Lung (tissue), 12 donors: Measurements from ENCODE around the gene NUCKS1. TPM values are rescaled to one million over a fixed set of nuclear protein-coding genes. Genes with fewer than 3 reads are reported as not detected.
A peak's percentile ranks its signal among the peaks of the same experiment; 100 is the strongest.

ENCODE experiments used
- ATAC-seq: fragments of 200-7000 bp; cut with Tn5 transposase; one replicate; pipeline ENCODE4 v1.9.1; 2020; ENCODE audit warnings: moderate number of reproducible peaks; ENCODE audit not compliant: insufficient read depth, low FRiP score
- DNase-seq, 3 donors: peaks; one replicate each; pipeline ENCODE4 v3.0.0-alpha.2; 2013 to 2017
- H3K27ac ChIP-seq, 2 donors: one replicate each; pipeline ENCODE4 v1.5.1; 2013; ENCODE audit warnings: mild to moderate bottlenecking in 2 of 2, moderate library complexity in 2 of 2, control low read depth in 1 of 2, inconsistent platforms in 1 of 2, low read depth in 1 of 2, low read length in 1 of 2
- H3K27me3 ChIP-seq, 3 donors: one replicate each; pipeline ENCODE4 v1.5.1; 2013; ENCODE audit warnings: low read length in 2 of 3; ENCODE audit not compliant: control insufficient read depth in 3 of 3, insufficient read depth in 3 of 3
- H3K36me3 ChIP-seq, 4 donors: one replicate each; pipeline ENCODE4 v1.5.1; 2013; ENCODE audit warnings: low read length in 4 of 4, mild to moderate bottlenecking in 1 of 4, moderate library complexity in 1 of 4; ENCODE audit not compliant: control insufficient read depth in 4 of 4, insufficient read depth in 4 of 4
- H3K4me1 ChIP-seq, 5 donors: one replicate each; pipeline ENCODE4 v1.5.1; 2013; ENCODE audit warnings: low read length in 5 of 5, mild to moderate bottlenecking in 2 of 5, moderate library complexity in 1 of 5; ENCODE audit not compliant: control insufficient read depth in 5 of 5, insufficient read depth in 5 of 5
- H3K4me3 ChIP-seq: one replicate; pipeline ENCODE4 v1.5.1; 2013; ENCODE audit warnings: mild to moderate bottlenecking, control low read depth, moderate library complexity
- H3K9ac ChIP-seq, 2 donors: one replicate each; pipeline ENCODE4 v1.5.1; 2013; ENCODE audit warnings: low read length in 2 of 2, control low read depth in 1 of 2; ENCODE audit not compliant: insufficient read depth in 1 of 2
- H3K9me3 ChIP-seq, 4 donors: one replicate each; pipeline ENCODE4 v1.5.1; 2013; ENCODE audit warnings: low read length in 3 of 4, mild to moderate bottlenecking in 1 of 4, moderate library complexity in 1 of 4; ENCODE audit not compliant: control insufficient read depth in 4 of 4, insufficient read depth in 3 of 4
- WGBS, 2 donors: extraction: QIAGEN DNeasy Blood & Tissue Kit; methylation state at CpG; one replicate each; pipeline ENCODE4 v1.1.7; 2013; 5-methylcytosine and 5-hydroxymethylcytosine counted together
- polyA plus RNA-seq, 2 donors: library from polyadenylated mRNA; stranded (reverse); fragments of 200-250 nt; gene quantifications; one replicate each; pipeline ENCODE4 v1.2.1, GENCODE V29; 2013
- total RNA-seq, 2 donors: library from RNA; depleted of rRNA in 1 of 2; stranded (reverse); fragments of >200 nt in 1 of 2; gene quantifications; one replicate each; pipeline ENCODE4 v1.2.1, GENCODE V29; 2014 to 2021
- TF ChIP-seq, protein P1 (sequence below): IDR thresholded peaks from 2 replicates; pipeline ENCODE4 v1.5.1; 2012; ENCODE audit warnings: mild to moderate bottlenecking; ENCODE audit errors: control extremely low read depth, extremely low read depth
- donor health status: control.
- donor health status: control.
- donor health status: Bipolar disorder and iron deficiency.
- donor health status: healthy.
- donor health status: DM: yes; HTN: yes; CAD: no.

The NUCKS1 gene
- total and polyA plus RNA-seq, 4 donors = 28.6 to 285 (median 82.6) TPM

DNA sequence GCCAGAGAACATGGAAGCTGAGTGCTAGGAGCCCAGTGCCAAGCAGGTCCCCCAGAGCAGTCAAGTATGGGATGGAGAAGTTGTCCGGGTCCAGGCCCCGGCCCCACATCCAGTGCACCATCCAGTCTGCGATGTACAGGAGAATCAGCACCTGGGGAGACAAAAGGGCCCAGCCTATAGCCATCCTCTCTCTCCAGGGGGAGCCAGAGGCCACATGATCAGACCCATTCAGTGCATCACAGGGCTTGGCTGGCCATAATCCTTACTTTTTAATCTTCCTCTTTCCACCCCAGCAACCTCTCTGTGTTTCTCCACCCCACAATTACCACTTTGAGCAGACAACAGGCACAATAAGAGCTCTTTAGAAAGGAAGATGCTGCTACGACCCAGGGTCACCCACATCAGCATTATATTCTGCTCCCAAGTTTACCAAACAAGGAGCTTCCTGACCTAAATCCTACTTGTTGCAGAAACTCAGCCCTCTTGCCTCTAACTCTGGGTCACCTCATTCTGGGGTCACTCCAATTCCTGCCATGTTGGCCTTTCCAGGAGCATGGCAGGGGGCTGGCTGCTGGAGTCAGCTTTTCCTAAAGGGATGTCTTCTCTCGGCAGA, 41.7 kb upstream of the NUCKS1 start:
- H3K4me3 ChIP-seq = no peak overlapping the region
- peaks cover 9 to 25% (median 18%) of the 10 kb centered on the region in 4 donors for H3K36me3 ChIP-seq
- no peaks in the 10 kb centered on the region for H3K27me3 ChIP-seq
- TF ChIP-seq, protein P1, sequence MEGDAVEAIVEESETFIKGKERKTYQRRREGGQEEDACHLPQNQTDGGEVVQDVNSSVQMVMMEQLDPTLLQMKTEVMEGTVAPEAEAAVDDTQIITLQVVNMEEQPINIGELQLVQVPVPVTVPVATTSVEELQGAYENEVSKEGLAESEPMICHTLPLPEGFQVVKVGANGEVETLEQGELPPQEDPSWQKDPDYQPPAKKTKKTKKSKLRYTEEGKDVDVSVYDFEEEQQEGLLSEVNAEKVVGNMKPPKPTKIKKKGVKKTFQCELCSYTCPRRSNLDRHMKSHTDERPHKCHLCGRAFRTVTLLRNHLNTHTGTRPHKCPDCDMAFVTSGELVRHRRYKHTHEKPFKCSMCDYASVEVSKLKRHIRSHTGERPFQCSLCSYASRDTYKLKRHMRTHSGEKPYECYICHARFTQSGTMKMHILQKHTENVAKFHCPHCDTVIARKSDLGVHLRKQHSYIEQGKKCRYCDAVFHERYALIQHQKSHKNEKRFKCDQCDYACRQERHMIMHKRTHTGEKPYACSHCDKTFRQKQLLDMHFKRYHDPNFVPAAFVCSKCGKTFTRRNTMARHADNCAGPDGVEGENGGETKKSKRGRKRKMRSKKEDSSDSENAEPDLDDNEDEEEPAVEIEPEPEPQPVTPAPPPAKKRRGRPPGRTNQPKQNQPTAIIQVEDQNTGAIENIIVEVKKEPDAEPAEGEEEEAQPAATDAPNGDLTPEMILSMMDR = peak; percentile 65
- no peak overlapping the region for H3K9ac ChIP-seq
- ATAC-seq (no peak), DNase-seq (peak; percentile 55 to 65 (median 61))
- H3K9me3 ChIP-seq = no peaks in the 10 kb centered on the region
- 66 to 77% methylated on average over 5 of the region's 5 CpGs for WGBS, 2 donors
- H3K4me1 ChIP-seq = no peaks in the 10 kb centered on the region
- H3K27ac ChIP-seq = peak overlapping the region in 1 of 2 donors; percentile 32

DNA sequence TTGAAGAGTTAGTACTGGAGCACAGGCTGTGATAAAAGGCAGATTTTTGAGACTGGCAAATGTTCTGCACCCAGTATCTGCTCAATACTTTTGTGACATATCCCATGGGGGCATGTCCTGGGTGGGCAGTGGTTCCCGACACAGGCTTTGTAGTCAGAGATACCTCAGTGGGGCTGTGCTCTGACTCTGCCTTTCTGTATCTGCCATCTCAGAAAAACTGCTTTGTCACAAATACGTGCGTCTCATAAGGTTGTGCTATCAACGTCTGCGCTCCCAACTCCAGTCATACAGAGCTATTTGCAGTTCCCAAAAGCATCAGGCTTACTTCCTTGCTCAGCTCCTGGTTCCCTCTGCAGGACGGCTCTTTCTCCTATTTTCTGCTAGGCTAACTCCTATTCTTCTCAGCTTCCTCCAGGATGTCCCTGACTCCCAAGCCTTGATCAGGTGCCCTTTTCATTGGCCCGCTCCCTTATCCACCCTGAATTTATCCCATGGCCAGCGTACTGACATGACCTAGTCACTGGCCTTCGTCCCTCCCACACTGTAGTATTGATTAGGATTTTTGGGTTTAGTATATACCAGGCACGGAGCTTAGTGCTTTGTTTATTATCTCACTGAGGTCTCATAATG, 37.4 kb upstream of the NUCKS1 start:
- WGBS, 2 donors = 87 to 88% methylated on average over 10 of the region's 10 CpGs

DNA sequence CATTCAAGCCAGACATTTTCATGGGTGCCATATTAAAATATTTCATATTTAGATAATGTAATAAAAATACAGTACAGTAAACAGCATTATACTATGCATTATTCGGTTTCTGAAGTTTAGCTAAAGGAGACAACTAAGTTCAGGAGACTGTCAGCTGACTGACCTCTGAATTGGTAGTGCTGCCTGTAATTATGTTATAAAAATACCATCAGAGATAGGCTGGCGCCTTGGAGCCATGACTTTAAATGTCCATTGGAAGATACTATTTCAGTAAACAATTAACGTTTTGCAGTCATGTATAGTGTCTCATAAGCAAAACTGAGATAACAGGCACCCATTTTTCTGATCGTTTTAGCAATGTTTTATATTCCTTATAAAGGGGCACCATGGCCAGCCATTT, 36.6 kb upstream of the NUCKS1 start:
- 64 to 69% methylated on average over 4 of the region's 4 CpGs for WGBS, 2 donors
- H3K9me3 ChIP-seq = no peaks in the 10 kb centered on the region
- no peak for ATAC-seq

More for the DNA sequence above, 37.4 kb upstream of the NUCKS1 start:
- Histone ChIP-seq H3K9me3 (no peaks in the 10 kb centered on the region), H3K4me1 (peaks cover 0 to 8% (median 0%) of the 10 kb centered on the region in 5 donors), H3K36me3 (peaks cover 3 to 9% (median 4%) of the 10 kb centered on the region in 4 donors), H3K9ac (no peak overlapping the region), H3K27me3 (no peaks in the 10 kb centered on the region), H3K4me3 (no peak overlapping the region), H3K27ac (peak overlapping the region in 1 of 2 donors; percentile 71)
- ATAC-seq (no peak), DNase-seq (no peak)
- TF ChIP-seq, protein P1 = no peak

More for the DNA sequence above, 36.6 kb upstream of the NUCKS1 start:
- Histone ChIP-seq H3K9ac (no peak overlapping the region), H3K4me3 (no peak overlapping the region), H3K27me3 (no peaks in the 10 kb centered on the region), H3K27ac (no peak overlapping the region), H3K36me3 (peaks cover 3 to 9% (median 4%) of the 10 kb centered on the region in 4 donors), H3K4me1 (peaks cover 0 to 8% (median 0%) of the 10 kb centered on the region in 5 donors)
- TF ChIP-seq, protein P1 = no peak
- no peak for DNase-seq
